ENCODE measurements around the gene SCG3.

- TF ChIP-seq FOXM1 (IDR thresholded peaks at IDR 0.05; ENCODE audit: borderline replicate concordance) = no peak
- TF ChIP-seq TARDBP (IDR thresholded peaks at IDR 0.05) = no peak
- TF ChIP-seq BHLHE40 (IDR thresholded peaks at IDR 0.05; ENCODE audit: borderline replicate concordance) = no peak
- no peak for TF ChIP-seq ELF4 (IDR thresholded peaks at IDR 0.05)
- TF ChIP-seq FOXA1 (IDR thresholded peaks at IDR 0.05) = no peak
- no peak for TF ChIP-seq ZNF384 (IDR thresholded peaks at IDR 0.05)
- TF ChIP-seq HDGF (IDR thresholded peaks at IDR 0.05; ENCODE audit: borderline replicate concordance) = no peak
- TF ChIP-seq LEF1 (IDR thresholded peaks at IDR 0.05; ENCODE audit: borderline replicate concordance) = no peak
- no peak for TF ChIP-seq SP1 (IDR thresholded peaks at IDR 0.05)
- TF ChIP-seq FOXK2 (IDR thresholded peaks at IDR 0.05) = no peak
- no peak for TF ChIP-seq L3MBTL2 (conservative IDR thresholded peaks at IDR 0.05)
- TF ChIP-seq ARNT (IDR thresholded peaks at IDR 0.05) = no peak
- no peak for TF ChIP-seq PKNOX1 (IDR thresholded peaks at IDR 0.05)
Measured at GRCh38 chr15:51752888-51753287, 71.6 kb downstream of the SCG3 start.

Measured in HEK293T (cell line).